ENCODE results near the gene EPHB1. TPM values are rescaled to one million over a fixed set of nuclear protein-coding genes. Genes with fewer than 3 reads are reported as not detected.

Gene EPHB1
- total RNA-seq, 5 donors from 2014 or later (not counting 1 experiment from before 2014, with no cell fraction given), result 0.28 to 0.72 (median 0.31) TPM; not detected in 1

DNA sequence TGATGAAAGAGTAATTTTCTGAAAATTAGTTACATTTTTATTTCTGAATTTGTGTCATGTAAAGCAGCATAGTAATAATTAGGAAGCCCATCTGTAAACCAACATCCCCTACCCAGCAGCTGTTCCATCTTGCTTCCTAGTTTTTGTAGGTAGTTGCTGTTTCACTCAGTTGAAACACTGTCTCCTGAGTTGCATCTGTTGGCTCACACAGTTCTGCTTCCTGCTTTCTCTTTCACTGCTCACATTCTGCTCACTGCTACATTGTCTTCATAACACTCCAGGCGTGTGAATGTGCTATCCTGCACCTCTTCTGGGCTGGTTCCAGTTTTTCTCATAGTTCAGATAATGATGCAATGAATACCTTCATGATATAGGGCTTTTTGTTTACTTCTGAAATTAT is 123.4 kb downstream of the EPHB1 start:
- H3K4me1 ChIP-seq (ENCODE audit: control insufficient read depth in 1 of 2, extremely low read depth in 1 of 2, insufficient read depth in 2 of 2, low read length in 2 of 2), result no peaks in the 10 kb centered on the region
- Mint-ChIP-seq H3K4me3 (no peak overlapping the region), H3K27me3 (no peaks in the 10 kb centered on the region), H3K36me3 (no peaks in the 10 kb centered on the region), H3K4me1 (no peaks in the 10 kb centered on the region), H3K9me3 (no peaks in the 10 kb centered on the region), H3K27ac (no peak overlapping the region)
- H3K27me3 ChIP-seq (replicated peaks in 1 of 2; ENCODE audit: control insufficient read depth in 2 of 2, extremely low read depth in 1 of 2, insufficient read depth in 2 of 2, low read length in 1 of 2), result peaks cover 0 to 2% of the 10 kb centered on the region in 2 experiments
- POLR2A ChIA-PET, result no interaction called here
- DNase-seq (no peak), ATAC-seq (replicated peaks in 1 of 4) (no peak)
- CTCF ChIA-PET, result no interaction called here
- H3K27ac ChIP-seq (ENCODE audit: low read length), result no peak overlapping the region
- no CpG with 5 or more reads among the region's 1 CpG for WGBS (ENCODE audit: insufficient coverage)
- no peaks in the 10 kb centered on the region for H3K36me3 ChIP-seq (ENCODE audit: control insufficient read depth in 2 of 2, extremely low read depth in 1 of 2, insufficient read depth in 1 of 2, low read length in 1 of 2)
- no peaks in the 10 kb centered on the region for H3K9me3 ChIP-seq
- no peak overlapping the region for H3K4me3 ChIP-seq (ENCODE audit: control insufficient read depth in 1 of 2, extremely low read depth in 1 of 2, low read length in 1 of 2)

DNA sequence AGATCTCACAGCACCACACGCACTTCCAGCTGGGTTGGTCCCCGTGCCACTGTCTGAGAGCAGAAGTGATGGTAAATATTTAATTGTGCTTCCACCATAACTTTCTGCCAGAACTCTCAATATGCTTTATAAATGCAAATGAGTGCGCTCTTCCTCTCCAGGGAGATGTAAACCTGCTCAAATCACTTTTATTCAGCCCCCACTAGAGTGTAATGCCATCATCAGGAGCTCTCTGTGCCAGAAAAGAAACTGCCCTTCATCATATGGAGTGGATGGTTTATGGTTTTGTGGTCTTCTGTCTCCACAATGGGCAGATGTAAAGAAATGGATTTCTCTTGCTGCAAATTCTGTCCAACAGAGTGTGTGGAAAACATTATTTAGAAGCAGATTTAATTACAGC is 127.0 kb downstream of the EPHB1 start:
- H3K4me1 ChIP-seq (ENCODE audit: control insufficient read depth in 1 of 2, extremely low read depth in 1 of 2, insufficient read depth in 2 of 2, low read length in 2 of 2), result no peaks in the 10 kb centered on the region
- ChIA-PET CTCF (no interaction called here), POLR2A (no interaction called here)
- H3K36me3 ChIP-seq (ENCODE audit: control insufficient read depth in 2 of 2, extremely low read depth in 1 of 2, insufficient read depth in 1 of 2, low read length in 1 of 2), result no peaks in the 10 kb centered on the region
- Mint-ChIP-seq H3K27me3 (no peaks in the 10 kb centered on the region), H3K4me3 (no peak overlapping the region), H3K36me3 (no peaks in the 10 kb centered on the region), H3K4me1 (no peaks in the 10 kb centered on the region), H3K9me3 (peaks cover 0 to 10% (median 8%) of the 10 kb centered on the region in 3 donors), H3K27ac (no peak overlapping the region)
- no peak for ATAC-seq (replicated peaks in 1 of 4)
- no peak overlapping the region for H3K27ac ChIP-seq (ENCODE audit: low read length)
- WGBS (ENCODE audit: insufficient coverage), result no CpG with 5 or more reads among the region's 3 CpGs
- no peaks in the 10 kb centered on the region for H3K27me3 ChIP-seq (replicated peaks in 1 of 2; ENCODE audit: control insufficient read depth in 2 of 2, extremely low read depth in 1 of 2, insufficient read depth in 2 of 2, low read length in 1 of 2)
- no peak for DNase-seq
- no peak overlapping the region for H3K4me3 ChIP-seq (ENCODE audit: control insufficient read depth in 1 of 2, extremely low read depth in 1 of 2, low read length in 1 of 2)
- H3K9me3 ChIP-seq, result no peaks in the 10 kb centered on the region

DNA sequence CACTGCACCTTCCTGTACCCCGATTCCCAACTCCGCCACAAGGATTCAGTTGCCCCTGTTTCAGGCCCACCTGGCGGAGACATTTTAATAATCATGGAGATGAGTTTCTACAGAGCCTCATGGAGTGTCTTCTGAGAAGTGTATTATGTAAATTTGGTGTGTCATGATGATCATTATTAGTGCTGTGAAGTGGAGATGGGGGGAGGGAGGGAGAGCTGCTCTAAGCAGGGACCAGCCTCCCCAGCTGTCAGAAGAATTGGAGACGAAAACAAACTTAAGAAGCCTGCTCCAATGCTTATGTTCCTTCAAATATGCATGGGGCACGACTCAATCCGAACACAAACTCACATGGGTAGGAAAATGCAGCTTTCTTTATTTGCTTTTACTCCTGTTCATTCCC is 127.8 kb downstream of the EPHB1 start:
- H3K27ac ChIP-seq (ENCODE audit: low read length), result no peak overlapping the region
- H3K27ac Mint-ChIP-seq, result no peak overlapping the region
- 92% methylated on average over 3 of the region's 6 CpGs for WGBS (ENCODE audit: insufficient coverage)
- H3K4me3 Mint-ChIP-seq, result no peak overlapping the region
- ATAC-seq (replicated peaks in 1 of 4) (no peak), DNase-seq (no peak)
- H3K4me3 ChIP-seq (ENCODE audit: control insufficient read depth in 1 of 2, extremely low read depth in 1 of 2, low read length in 1 of 2), result no peak overlapping the region
- H3K36me3 Mint-ChIP-seq, result no peaks in the 10 kb centered on the region
- no peaks in the 10 kb centered on the region for H3K27me3 ChIP-seq (replicated peaks in 1 of 2; ENCODE audit: control insufficient read depth in 2 of 2, extremely low read depth in 1 of 2, insufficient read depth in 2 of 2, low read length in 1 of 2)
- H3K4me1 ChIP-seq (ENCODE audit: control insufficient read depth in 1 of 2, extremely low read depth in 1 of 2, insufficient read depth in 2 of 2, low read length in 2 of 2), result no peaks in the 10 kb centered on the region
- peaks cover 0 to 10% (median 8%) of the 10 kb centered on the region in 3 donors for H3K9me3 Mint-ChIP-seq
- ChIA-PET CTCF (no interaction called here), POLR2A (no interaction called here)
- H3K4me1 Mint-ChIP-seq, result no peaks in the 10 kb centered on the region
- H3K27me3 Mint-ChIP-seq, result peaks cover 0 to under 1% of the 10 kb centered on the region in 2 donors
- no peaks in the 10 kb centered on the region for H3K9me3 ChIP-seq
- H3K36me3 ChIP-seq (ENCODE audit: control insufficient read depth in 2 of 2, extremely low read depth in 1 of 2, insufficient read depth in 1 of 2, low read length in 1 of 2), result no peaks in the 10 kb centered on the region

DNA sequence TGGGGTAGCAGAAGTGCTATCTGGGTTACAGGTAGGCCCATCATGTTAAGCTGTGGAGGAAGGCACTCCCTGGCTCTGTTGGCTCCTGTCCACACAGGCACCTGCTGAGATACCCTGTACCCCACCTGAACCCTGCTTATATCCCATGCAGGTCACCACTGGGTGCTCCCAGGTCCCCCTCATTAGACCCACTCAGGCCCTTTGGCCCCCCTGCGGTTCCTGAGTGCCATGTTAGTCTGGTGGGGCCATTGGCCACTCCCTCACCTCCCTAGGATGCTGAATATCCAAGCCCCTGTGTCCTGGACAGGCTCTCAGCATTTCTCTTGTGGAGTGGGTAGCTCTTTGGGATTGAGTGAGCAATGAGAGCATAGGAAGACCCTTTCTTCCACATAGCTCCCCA is 128.2 kb downstream of the EPHB1 start:
- Histone ChIP-seq H3K9me3 (no peaks in the 10 kb centered on the region), H3K27ac (ENCODE audit: low read length) (no peak overlapping the region), H3K36me3 (ENCODE audit: control insufficient read depth in 2 of 2, extremely low read depth in 1 of 2, insufficient read depth in 1 of 2, low read length in 1 of 2) (no peaks in the 10 kb centered on the region), H3K27me3 (replicated peaks in 1 of 2; ENCODE audit: control insufficient read depth in 2 of 2, extremely low read depth in 1 of 2, insufficient read depth in 2 of 2, low read length in 1 of 2) (no peaks in the 10 kb centered on the region), H3K4me1 (ENCODE audit: control insufficient read depth in 1 of 2, extremely low read depth in 1 of 2, insufficient read depth in 2 of 2, low read length in 2 of 2) (no peaks in the 10 kb centered on the region), H3K4me3 (ENCODE audit: control insufficient read depth in 1 of 2, extremely low read depth in 1 of 2, low read length in 1 of 2) (no peak overlapping the region)
- peaks cover 0 to 10% (median 8%) of the 10 kb centered on the region in 3 donors for H3K9me3 Mint-ChIP-seq
- peaks cover 0 to 3% of the 10 kb centered on the region in 2 donors for H3K27me3 Mint-ChIP-seq
- no peaks in the 10 kb centered on the region for H3K4me1 Mint-ChIP-seq
- WGBS (ENCODE audit: insufficient coverage), result 80% methylated on average over 1 of the region's 1 CpG
- DNase-seq, result no peak
- H3K27ac Mint-ChIP-seq, result no peak overlapping the region
- no peaks in the 10 kb centered on the region for H3K36me3 Mint-ChIP-seq
- POLR2A ChIA-PET, result no interaction called here
- no peak for ATAC-seq (replicated peaks in 1 of 4)
- H3K4me3 Mint-ChIP-seq, result no peak overlapping the region
- CTCF ChIA-PET, result no interaction called here

DNA sequence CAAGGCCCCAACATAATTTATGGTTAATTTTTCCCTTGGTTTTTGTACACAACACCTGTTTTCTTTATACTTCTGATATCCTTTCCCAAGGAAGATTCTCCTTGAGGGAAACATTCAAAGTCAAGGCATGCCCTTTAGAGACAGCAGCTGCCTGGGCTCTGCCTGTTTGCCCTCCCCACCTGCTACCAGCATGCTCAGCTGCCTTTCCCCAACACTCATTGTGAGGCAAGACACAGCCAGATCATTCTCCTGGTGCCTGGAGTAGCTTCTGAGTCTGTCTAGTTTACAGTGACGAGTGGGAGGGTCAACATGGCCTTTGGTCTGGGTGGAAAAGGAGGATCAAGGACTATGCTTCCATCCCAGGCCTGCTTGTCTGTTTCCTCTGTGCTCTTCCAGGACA is 132.5 kb downstream of the EPHB1 start:
- Histone ChIP-seq H3K4me1 (ENCODE audit: control insufficient read depth in 1 of 2, extremely low read depth in 1 of 2, insufficient read depth in 2 of 2, low read length in 2 of 2) (no peaks in the 10 kb centered on the region), H3K4me3 (ENCODE audit: control insufficient read depth in 1 of 2, extremely low read depth in 1 of 2, low read length in 1 of 2) (no peak overlapping the region), H3K9me3 (no peaks in the 10 kb centered on the region), H3K36me3 (ENCODE audit: control insufficient read depth in 2 of 2, extremely low read depth in 1 of 2, insufficient read depth in 1 of 2, low read length in 1 of 2) (no peaks in the 10 kb centered on the region), H3K27ac (ENCODE audit: low read length) (no peak overlapping the region), H3K27me3 (replicated peaks in 1 of 2; ENCODE audit: control insufficient read depth in 2 of 2, extremely low read depth in 1 of 2, insufficient read depth in 2 of 2, low read length in 1 of 2) (no peaks in the 10 kb centered on the region)
- CTCF ChIA-PET, result no interaction called here
- no peaks in the 10 kb centered on the region for H3K36me3 Mint-ChIP-seq
- H3K27ac Mint-ChIP-seq, result no peak overlapping the region
- no peak for DNase-seq
- WGBS (ENCODE audit: insufficient coverage), result 100% methylated on average over 1 of the region's 1 CpG
- peaks cover 0 to 10% (median 8%) of the 10 kb centered on the region in 3 donors for H3K9me3 Mint-ChIP-seq
- POLR2A ChIA-PET, result no interaction called here
- no peak overlapping the region for H3K4me3 Mint-ChIP-seq
- peaks cover 0 to 3% of the 10 kb centered on the region in 2 donors for H3K27me3 Mint-ChIP-seq
- peaks cover 0 to 9% (median 0%) of the 10 kb centered on the region in 3 donors for H3K4me1 Mint-ChIP-seq
- no peak for ATAC-seq (replicated peaks in 1 of 4)

DNA sequence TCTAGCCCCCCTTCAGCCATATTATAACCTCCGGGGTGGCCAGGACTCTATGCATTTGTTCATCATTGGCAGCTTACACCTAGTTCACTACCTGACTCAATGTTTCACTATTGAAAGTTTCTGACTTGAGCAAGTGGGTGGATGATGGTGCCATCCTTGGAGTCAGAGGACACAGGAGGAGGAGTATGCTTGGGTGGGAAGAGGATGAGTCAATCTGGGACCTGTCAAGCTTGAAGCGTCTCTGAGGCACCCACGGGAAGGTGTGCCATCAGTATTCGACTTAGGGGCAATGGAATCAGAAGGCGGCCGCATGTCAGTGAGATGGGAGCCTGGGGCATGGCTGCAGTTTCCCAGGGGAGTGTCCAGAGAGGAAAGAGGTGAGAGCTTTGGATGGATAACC is 133.3 kb downstream of the EPHB1 start:
- Histone ChIP-seq H3K4me3 (ENCODE audit: control insufficient read depth in 1 of 2, extremely low read depth in 1 of 2, low read length in 1 of 2) (no peak overlapping the region), H3K4me1 (ENCODE audit: control insufficient read depth in 1 of 2, extremely low read depth in 1 of 2, insufficient read depth in 2 of 2, low read length in 2 of 2) (no peaks in the 10 kb centered on the region), H3K9me3 (no peaks in the 10 kb centered on the region), H3K27me3 (replicated peaks in 1 of 2; ENCODE audit: control insufficient read depth in 2 of 2, extremely low read depth in 1 of 2, insufficient read depth in 2 of 2, low read length in 1 of 2) (no peaks in the 10 kb centered on the region), H3K27ac (ENCODE audit: low read length) (no peak overlapping the region), H3K36me3 (ENCODE audit: control insufficient read depth in 2 of 2, extremely low read depth in 1 of 2, insufficient read depth in 1 of 2, low read length in 1 of 2) (no peaks in the 10 kb centered on the region)
- Mint-ChIP-seq H3K27ac (no peak overlapping the region), H3K4me3 (no peak overlapping the region), H3K27me3 (peaks cover 0 to 3% of the 10 kb centered on the region in 2 donors), H3K36me3 (no peaks in the 10 kb centered on the region), H3K9me3 (peaks cover 0 to 10% (median 8%) of the 10 kb centered on the region in 3 donors), H3K4me1 (peaks cover 0 to 9% (median 0%) of the 10 kb centered on the region in 3 donors)
- 44% methylated on average over 5 of the region's 6 CpGs for WGBS (ENCODE audit: insufficient coverage)
- ATAC-seq (replicated peaks in 1 of 4), result no peak
- POLR2A ChIA-PET, result no interaction called here
- DNase-seq, result no peak
- CTCF ChIA-PET, result no interaction called here

DNA sequence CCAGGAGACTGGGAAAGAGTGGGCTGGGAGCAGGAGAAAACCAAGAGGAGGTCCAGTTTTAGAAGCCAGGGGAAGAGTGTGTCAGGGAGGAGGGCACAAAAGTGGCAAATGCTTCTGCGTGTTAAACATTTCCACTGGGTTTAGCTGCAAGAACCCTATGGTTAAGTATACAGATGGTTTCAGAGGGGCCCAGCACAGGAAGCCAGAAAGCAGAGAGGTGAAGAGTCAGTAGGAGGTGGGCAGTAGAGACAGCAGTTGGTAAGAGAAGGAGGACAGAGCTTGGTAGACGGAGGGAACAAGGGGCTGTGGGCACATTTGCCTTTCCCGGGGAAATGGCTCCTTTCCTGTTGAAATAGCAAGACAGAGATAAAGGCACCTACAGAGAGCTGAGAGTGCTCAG is 133.8 kb downstream of the EPHB1 start:
- ChIA-PET CTCF (no interaction called here), POLR2A (no interaction called here)
- Mint-ChIP-seq H3K4me1 (peaks cover 0 to 9% (median 0%) of the 10 kb centered on the region in 3 donors), H3K36me3 (no peaks in the 10 kb centered on the region), H3K27me3 (peaks cover 0 to 3% of the 10 kb centered on the region in 2 donors), H3K27ac (no peak overlapping the region), H3K4me3 (no peak overlapping the region), H3K9me3 (peaks cover 0 to 10% (median 8%) of the 10 kb centered on the region in 3 donors)
- Histone ChIP-seq H3K4me1 (ENCODE audit: control insufficient read depth in 1 of 2, extremely low read depth in 1 of 2, insufficient read depth in 2 of 2, low read length in 2 of 2) (no peaks in the 10 kb centered on the region), H3K4me3 (ENCODE audit: control insufficient read depth in 1 of 2, extremely low read depth in 1 of 2, low read length in 1 of 2) (no peak overlapping the region), H3K9me3 (no peaks in the 10 kb centered on the region), H3K36me3 (ENCODE audit: control insufficient read depth in 2 of 2, extremely low read depth in 1 of 2, insufficient read depth in 1 of 2, low read length in 1 of 2) (no peaks in the 10 kb centered on the region), H3K27ac (ENCODE audit: low read length) (no peak overlapping the region), H3K27me3 (replicated peaks in 1 of 2; ENCODE audit: control insufficient read depth in 2 of 2, extremely low read depth in 1 of 2, insufficient read depth in 2 of 2, low read length in 1 of 2) (no peaks in the 10 kb centered on the region)
- ATAC-seq (replicated peaks in 1 of 4), result no peak
- no peak for DNase-seq
- 22% methylated on average over 3 of the region's 3 CpGs for WGBS (ENCODE audit: insufficient coverage)

All from T-cell (primary cell).